Right atrium auricular region (tissue), 2 donors: Measurements from ENCODE around the gene CCNY. TPM values are rescaled to one million over a fixed set of nuclear protein-coding genes. Genes with fewer than 3 reads are reported as not detected.

Experiments
- DNase-seq: peaks from one replicate; pipeline ENCODE4 v3.0.0-alpha.2; 2019; ENCODE audit warnings: low spot score
- H3K27ac ChIP-seq, 2 donors: fragments of 200-600 bp; sonication (generic); 1 replicate in 1 of 2; 2 replicates in 1 of 2; pipeline ENCODE4 v1.5.1; 2016 to 2019
- H3K27me3 ChIP-seq, 2 donors: fragments of 200-600 bp; sonication (generic); one replicate each; pipeline versions ENCODE4 v1.5.1 to v1.6.0; 2017 to 2019
- H3K36me3 ChIP-seq: fragments of 200-600 bp; sonication (generic); one replicate; pipeline ENCODE4 v1.5.1; 2016
- H3K4me1 ChIP-seq, 2 donors: fragments of 200-600 bp; sonication (generic); one replicate each; pipeline versions ENCODE4 v1.5.1 to v1.6.0; 2017 to 2019
- H3K4me3 ChIP-seq, 2 donors: fragments of 200-600 bp; sonication (generic); 1 replicate in 1 of 2; 2 replicates in 1 of 2; pipeline ENCODE4 v1.5.1; 2017 to 2019; ENCODE audit warnings: mild to moderate bottlenecking in 1 of 2, moderate library complexity in 1 of 2
- H3K9me3 ChIP-seq, 2 donors: fragments of 200-600 bp; sonication (generic); one replicate each; pipeline ENCODE4 v1.5.1; 2019
- CTCF ChIP-seq, 2 donors: fragments of 200-600 bp; sonication (generic); IDR thresholded peaks; one replicate each; pipeline ENCODE4 v1.5.1; 2019; ENCODE audit warnings: antibody characterized with exemption in 2 of 2
- total RNA-seq, 2 donors: library from RNA; depleted of rRNA; stranded (reverse); fragments of >200 nt; gene quantifications; one replicate each; pipeline ENCODE4 v1.1.0, GENCODE V29; 2016

CCNY gene
- total RNA-seq, 2 donors from 2014 or later = 35.6 to 58.1 TPM

GRCh38 chr10:35425595-35425994, 89.3 kb downstream of the CCNY start:
- Histone ChIP-seq H3K9me3 (no peaks in the 10 kb centered on the region), H3K4me3 (no peak overlapping the region), H3K27me3 (no peaks in the 10 kb centered on the region), H3K36me3 (no peaks in the 10 kb centered on the region), H3K27ac (no peak overlapping the region), H3K4me1 (peaks cover 0 to 61% of the 10 kb centered on the region in 2 donors)
- TF ChIP-seq CTCF (IDR thresholded peaks at IDR 0.05) = no peak
- no peak for DNase-seq

- Histone ChIP-seq H3K4me1 (peaks cover 0 to 53% of the 10 kb centered on the region in 2 donors), H3K36me3 (no peaks in the 10 kb centered on the region), H3K27me3 (no peaks in the 10 kb centered on the region), H3K4me3 (no peak overlapping the region), H3K27ac (no peak overlapping the region), H3K9me3 (no peaks in the 10 kb centered on the region)
- TF ChIP-seq CTCF (IDR thresholded peaks at IDR 0.05) = no peak
- no peak for DNase-seq
Measured at GRCh38 chr10:35426657-35427056, 90.3 kb downstream of the CCNY start.

- H3K4me1 ChIP-seq = peaks cover 0 to 52% of the 10 kb centered on the region in 2 donors
Measured at GRCh38 chr10:35427543-35427942, 91.2 kb downstream of the CCNY start.

GRCh38 chr10:35428521-35428920, 92.2 kb downstream of the CCNY start:
- H3K4me3 ChIP-seq = no peak overlapping the region
- DNase-seq = no peak
- H3K27ac ChIP-seq = no peak overlapping the region
- H3K36me3 ChIP-seq = no peaks in the 10 kb centered on the region
- H3K4me1 ChIP-seq = peaks cover 0 to 44% of the 10 kb centered on the region in 2 donors
- H3K9me3 ChIP-seq = no peaks in the 10 kb centered on the region
- no peaks in the 10 kb centered on the region for H3K27me3 ChIP-seq
- no peak for TF ChIP-seq CTCF (IDR thresholded peaks at IDR 0.05)

More at GRCh38 chr10:35427543-35427942, 91.2 kb downstream of the CCNY start:
- H3K27me3 ChIP-seq = no peaks in the 10 kb centered on the region
- H3K4me3 ChIP-seq = no peak overlapping the region
- no peak for TF ChIP-seq CTCF (IDR thresholded peaks at IDR 0.05)
- H3K9me3 ChIP-seq = no peaks in the 10 kb centered on the region
- no peaks in the 10 kb centered on the region for H3K36me3 ChIP-seq
- no peak overlapping the region for H3K27ac ChIP-seq
- no peak for DNase-seq

- Histone ChIP-seq H3K4me1 (peaks cover 0 to 10% of the 10 kb centered on the region in 2 donors), H3K27me3 (no peaks in the 10 kb centered on the region), H3K4me3 (no peak overlapping the region), H3K27ac (no peak overlapping the region), H3K36me3 (no peaks in the 10 kb centered on the region), H3K9me3 (no peaks in the 10 kb centered on the region)
- no peak for TF ChIP-seq CTCF (IDR thresholded peaks at IDR 0.05)
- DNase-seq = no peak
Measured at GRCh38 chr10:35432781-35433338, 96.6 kb downstream of the CCNY start.

GRCh38 chr10:35433851-35434426, 97.6 kb downstream of the CCNY start:
- no peak for TF ChIP-seq CTCF (IDR thresholded peaks at IDR 0.05)
- no peak for DNase-seq
- Histone ChIP-seq H3K36me3 (no peaks in the 10 kb centered on the region), H3K27me3 (no peaks in the 10 kb centered on the region), H3K27ac (no peak overlapping the region), H3K4me1 (peaks cover 0 to 10% of the 10 kb centered on the region in 2 donors), H3K9me3 (peaks cover 0 to 8% of the 10 kb centered on the region in 2 donors), H3K4me3 (no peak overlapping the region)
